ENCODE measurements around the gene POC1A.

DNA sequence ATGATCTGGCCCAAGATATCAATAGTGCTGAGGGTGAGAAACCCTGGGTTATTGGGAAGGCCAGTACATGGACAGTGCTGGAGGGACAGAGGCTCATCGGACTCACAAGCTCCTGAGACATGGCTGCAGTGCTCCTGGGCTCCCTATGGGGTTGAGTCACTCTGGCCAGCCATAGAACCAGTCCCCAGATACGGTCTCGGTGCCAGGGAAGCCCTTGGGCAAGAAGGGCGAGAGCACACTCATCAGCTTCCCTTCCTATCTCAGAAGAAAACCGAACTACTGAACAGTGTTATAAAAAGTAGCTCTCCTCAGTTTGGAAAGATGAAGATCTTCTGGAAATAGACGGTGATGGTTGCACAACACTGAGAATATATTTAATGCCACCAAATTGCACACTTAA is 34.4 kb downstream of the POC1A start:
- no peak for TF ChIP-seq EZH2 (IDR thresholded peaks at IDR 0.05; ENCODE audit: low read length)
- TF ChIP-seq, protein P1, sequence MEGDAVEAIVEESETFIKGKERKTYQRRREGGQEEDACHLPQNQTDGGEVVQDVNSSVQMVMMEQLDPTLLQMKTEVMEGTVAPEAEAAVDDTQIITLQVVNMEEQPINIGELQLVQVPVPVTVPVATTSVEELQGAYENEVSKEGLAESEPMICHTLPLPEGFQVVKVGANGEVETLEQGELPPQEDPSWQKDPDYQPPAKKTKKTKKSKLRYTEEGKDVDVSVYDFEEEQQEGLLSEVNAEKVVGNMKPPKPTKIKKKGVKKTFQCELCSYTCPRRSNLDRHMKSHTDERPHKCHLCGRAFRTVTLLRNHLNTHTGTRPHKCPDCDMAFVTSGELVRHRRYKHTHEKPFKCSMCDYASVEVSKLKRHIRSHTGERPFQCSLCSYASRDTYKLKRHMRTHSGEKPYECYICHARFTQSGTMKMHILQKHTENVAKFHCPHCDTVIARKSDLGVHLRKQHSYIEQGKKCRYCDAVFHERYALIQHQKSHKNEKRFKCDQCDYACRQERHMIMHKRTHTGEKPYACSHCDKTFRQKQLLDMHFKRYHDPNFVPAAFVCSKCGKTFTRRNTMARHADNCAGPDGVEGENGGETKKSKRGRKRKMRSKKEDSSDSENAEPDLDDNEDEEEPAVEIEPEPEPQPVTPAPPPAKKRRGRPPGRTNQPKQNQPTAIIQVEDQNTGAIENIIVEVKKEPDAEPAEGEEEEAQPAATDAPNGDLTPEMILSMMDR (optimal IDR thresholded peaks at IDR 0.05 in 1 of 3, IDR thresholded peaks at IDR 0.05 in 1 of 3, conservative IDR thresholded peaks at IDR 0.05 in 1 of 3; ENCODE audit: extremely low read depth in 1 of 3, insufficient read depth in 2 of 3, low read length in 3 of 3), result no peak

All from keratinocyte (primary cell).